Uterus (tissue), 4 donors: ENCODE measurements around the gene CLK2. TPM values are rescaled to one million over a fixed set of nuclear protein-coding genes. Genes with fewer than 3 reads are reported as not detected.

Source experiments
- DNase-seq, 2 donors: peaks; one replicate each; pipeline ENCODE4 v3.0.0-alpha.2; 2019 to 2020
- H3K27ac ChIP-seq, 2 donors: fragments of 200-600 bp; sonication (generic); 1 replicate in 1 of 2; 2 replicates in 1 of 2; pipeline ENCODE4 v1.5.1; 2016 to 2018
- H3K27me3 ChIP-seq, 2 donors: fragments of 200-600 bp; sonication (generic); one replicate each; pipeline ENCODE4 v1.5.1; 2018 to 2019; ENCODE audit warnings: control low read depth in 1 of 2
- H3K36me3 ChIP-seq, 2 donors: fragments of 200-600 bp; sonication (generic); one replicate each; pipeline ENCODE4 v1.5.1; 2019; ENCODE audit warnings: control low read depth in 1 of 2
- H3K4me1 ChIP-seq, 2 donors: fragments of 200-600 bp; sonication (generic); one replicate each; pipeline ENCODE4 v1.5.1; 2018 to 2019; ENCODE audit warnings: control low read depth in 1 of 2
- H3K4me3 ChIP-seq, 2 donors: fragments of 200-600 bp; sonication (generic); 1 replicate in 1 of 2; 2 replicates in 1 of 2; pipeline ENCODE4 v1.5.1; 2018 to 2019; ENCODE audit warnings: mild to moderate bottlenecking in 1 of 2
- H3K9me3 ChIP-seq, 2 donors: fragments of 200-600 bp; sonication (generic); one replicate each; pipeline ENCODE4 v1.5.1; 2019; ENCODE audit warnings: control low read depth in 1 of 2
- CTCF ChIP-seq, 4 experiments: fragments of 200-600 bp in 2 of 4; fragments of 450-650 bp in 2 of 4; sonication (generic) in 2 of 4; IDR thresholded peaks; one replicate each; pipeline ENCODE4 v1.5.1; 2016 to 2019; ENCODE audit warnings: antibody characterized with exemption in 4 of 4, mild to moderate bottlenecking in 2 of 4, moderate library complexity in 1 of 4
- POLR2A ChIP-seq, 2 donors: fragments of 450-650 bp; IDR thresholded peaks; one replicate each; pipeline ENCODE4 v1.6.1; 2016; ENCODE audit warnings: antibody characterized with exemption in 2 of 2, mild to moderate bottlenecking in 1 of 2, moderate library complexity in 1 of 2
- intact Hi-C: fragments of 100-400 bp; cut with DNase I; formaldehyde crosslinking; loops from one replicate; pipeline ENCODE4 v1.15.1; 2023; ENCODE audit warnings: low total_unique reads
- total RNA-seq, 4 donors: library from RNA; depleted of rRNA in 3 of 4; stranded (reverse); fragments of >200 nt in 3 of 4; gene quantifications; one replicate each; pipeline versions ENCODE4 v1.1.0 to v1.2.4, GENCODE V29; 2014 to 2023
- donor health status: DM: yes; HTN: yes; CAD: no.

The CLK2 gene
- 10 to 100 TPM; 25.4 to 75.3 (median 39.3) TPM for total RNA-seq

GRCh38 chr1:155273343-155274245 is at the start of gene CLK2:
CLK2 (minus strand) TSS chr1:155273504; CDS start chr1:155270977, 2,527 bp downstream.
- H3K4me1 ChIP-seq = peaks cover 7 to 10% of the 10 kb centered on the region in 2 donors
- H3K27ac ChIP-seq = peak within 1 kb of the TSS; percentile 85 to 97
- TF ChIP-seq CTCF (IDR thresholded peaks at IDR 0.05) = peak in 1 of 4 experiments; percentile 7
- TF ChIP-seq POLR2A (IDR thresholded peaks at IDR 0.05) = peak; percentile 57 to 89
- intact Hi-C loops = no loop called here
- H3K9me3 ChIP-seq = no peaks in the 10 kb centered on the region
- no peaks in the 10 kb centered on the region for H3K36me3 ChIP-seq
- peak; percentile 91 to 96 for DNase-seq
- no peaks in the 10 kb centered on the region for H3K27me3 ChIP-seq
- H3K4me3 ChIP-seq = peak within 1 kb of the TSS; percentile 65 to 90

- intact Hi-C loops = loop anchor here (5.0 kb wide), 1 partner anchor 45 kb away; the partner anchor contains the start of gene HCN3
- Histone ChIP-seq H3K4me1 (peaks cover 8 to 17% of the 10 kb centered on the region in 2 donors), H3K4me3 (peak overlapping the region; percentile 72 to 86), H3K27ac (peak overlapping the region; percentile 97 to 99), H3K9me3 (no peaks in the 10 kb centered on the region), H3K27me3 (no peaks in the 10 kb centered on the region), H3K36me3 (no peaks in the 10 kb centered on the region)
- peak; percentile 53 to 56 for DNase-seq
- TF ChIP-seq CTCF (IDR thresholded peaks at IDR 0.05) (no peak), POLR2A (IDR thresholded peaks at IDR 0.05) (no peak)
Measured at GRCh38 chr1:155322571-155322952, 49.3 kb upstream of the CLK2 start.

- Histone ChIP-seq H3K36me3 (no peaks in the 10 kb centered on the region), H3K4me3 (peak overlapping the region; percentile 72 to 86), H3K9me3 (no peaks in the 10 kb centered on the region), H3K27ac (peak overlapping the region; percentile 97 to 99), H3K4me1 (peaks cover 8 to 17% of the 10 kb centered on the region in 2 donors), H3K27me3 (no peaks in the 10 kb centered on the region)
- peak; percentile 28 to 32 for DNase-seq
- TF ChIP-seq POLR2A (IDR thresholded peaks at IDR 0.05) = no peak
- no peak for TF ChIP-seq CTCF (IDR thresholded peaks at IDR 0.05)
- intact Hi-C loops = loop anchor here (5.0 kb wide), 1 partner anchor 45 kb away; the partner anchor contains the start of gene HCN3
Measured at GRCh38 chr1:155321639-155322503, 48.6 kb upstream of the CLK2 start.

GRCh38 chr1:155320661-155321617 is 47.6 kb upstream of the CLK2 start, which contains the start of gene RUSC1:
RUSC1 (plus strand) TSS chr1:155320894; CDS start chr1:155321774, 880 bp downstream.
- H3K27ac ChIP-seq = peak within 1 kb of the TSS; percentile 97 to 99
- TF ChIP-seq POLR2A (IDR thresholded peaks at IDR 0.05) (peak in 1 of 2 donors; percentile 60), CTCF (IDR thresholded peaks at IDR 0.05) (peak in 1 of 4 experiments; percentile 22)
- H3K4me3 ChIP-seq = peak within 1 kb of the TSS; percentile 47 to 72
- peak; percentile 80 to 84 for DNase-seq
- intact Hi-C loops = loop anchor here (5.0 kb wide), 1 partner anchor 44 kb away; the partner anchor contains the start of gene HCN3
- no peaks in the 10 kb centered on the region for H3K27me3 ChIP-seq
- no peaks in the 10 kb centered on the region for H3K9me3 ChIP-seq
- H3K4me1 ChIP-seq = peaks cover 8 to 17% of the 10 kb centered on the region in 2 donors
- H3K36me3 ChIP-seq = no peaks in the 10 kb centered on the region
